Measurements from ENCODE around the gene SEC16B. TPM values are rescaled to one million over a fixed set of nuclear protein-coding genes. Genes with fewer than 3 reads are reported as not detected.

The SEC16B gene
- total RNA-seq, 4 donors from 2014 or later: 5.1 to 89.8 (median 15.2) TPM

- Histone ChIP-seq H3K4me3 (no peak overlapping the region), H3K36me3 (no peaks in the 10 kb centered on the region), H3K27me3 (no peaks in the 10 kb centered on the region), H3K27ac (peak overlapping the region in 1 of 4 donors; percentile 21), H3K9me3 (no peaks in the 10 kb centered on the region), H3K4me1 (peaks cover 0 to 12% (median 0%) of the 10 kb centered on the region in 4 donors)
- TF ChIP-seq EP300 (IDR thresholded peaks at IDR 0.05; ENCODE audit: low read depth) (no peak), CTCF (IDR thresholded peaks at IDR 0.05) (no peak), POLR2A (IDR thresholded peaks at IDR 0.05) (no peak), POLR2AphosphoS5 (IDR thresholded peaks at IDR 0.05) (no peak)
- DNase-seq: no peak
- intact Hi-C loops (cut with DNase I; ENCODE audit: low total_unique reads): no loop called here
- in situ Hi-C loops (cut with MboI; ENCODE audit: low pct_ligation_motif_present in 1 of 4, low pct_unique_long_range_greater_than_20kb in 1 of 4, low sequenced_read_pairs in 3 of 4): no loop called here
- WGBS, 2 donors (ENCODE audit: low coverage in 1 of 2): 48 to 57% methylated on average over 3 of the region's 3 CpGs
These were observed 13.8 kb upstream of the SEC16B start for GRCh38 chr1:177983482-177984135.

- in situ Hi-C loops (cut with MboI; ENCODE audit: low pct_ligation_motif_present in 1 of 4, low pct_unique_long_range_greater_than_20kb in 1 of 4, low sequenced_read_pairs in 3 of 4): no loop called here
- intact Hi-C loops (cut with DNase I; ENCODE audit: low total_unique reads): no loop called here
These were observed 13.2 kb upstream of the SEC16B start for GRCh38 chr1:177983077-177983476.

GRCh38 chr1:177981200-177981599 is 11.3 kb upstream of the SEC16B start:
- in situ Hi-C loops (cut with MboI; ENCODE audit: low pct_ligation_motif_present in 1 of 4, low pct_unique_long_range_greater_than_20kb in 1 of 4, low sequenced_read_pairs in 3 of 4): no loop called here
- TF ChIP-seq POLR2A (IDR thresholded peaks at IDR 0.05): no peak
- TF ChIP-seq EP300 (IDR thresholded peaks at IDR 0.05; ENCODE audit: low read depth): no peak
- no peak for TF ChIP-seq CTCF (IDR thresholded peaks at IDR 0.05)
- no peak for TF ChIP-seq POLR2AphosphoS5 (IDR thresholded peaks at IDR 0.05)
- no peaks in the 10 kb centered on the region for H3K36me3 ChIP-seq
- DNase-seq: no peak
- H3K4me3 ChIP-seq: no peak overlapping the region
- no peaks in the 10 kb centered on the region for H3K27me3 ChIP-seq
- H3K9me3 ChIP-seq: no peaks in the 10 kb centered on the region
- H3K27ac ChIP-seq: no peak overlapping the region
- peaks cover 0 to 12% (median 0%) of the 10 kb centered on the region in 4 donors for H3K4me1 ChIP-seq
- intact Hi-C loops (cut with DNase I; ENCODE audit: low total_unique reads): no loop called here
- WGBS, 2 donors (ENCODE audit: low coverage in 1 of 2): 78 to 82% methylated on average over 1 of the region's 1 CpG

More at GRCh38 chr1:177983077-177983476, 13.2 kb upstream of the SEC16B start:
- no peaks in the 10 kb centered on the region for H3K9me3 ChIP-seq
- H3K36me3 ChIP-seq: no peaks in the 10 kb centered on the region
- WGBS, 2 donors (ENCODE audit: low coverage in 1 of 2): 86 to 93% methylated on average over 3 to 5 of the region's 5 CpGs
- TF ChIP-seq POLR2AphosphoS5 (IDR thresholded peaks at IDR 0.05) (no peak), EP300 (IDR thresholded peaks at IDR 0.05; ENCODE audit: low read depth) (no peak), CTCF (IDR thresholded peaks at IDR 0.05) (no peak), POLR2A (IDR thresholded peaks at IDR 0.05) (no peak)
- no peaks in the 10 kb centered on the region for H3K27me3 ChIP-seq
- H3K4me1 ChIP-seq: peaks cover 0 to 12% (median 0%) of the 10 kb centered on the region in 4 donors
- no peak overlapping the region for H3K4me3 ChIP-seq
- DNase-seq: no peak
- H3K27ac ChIP-seq: no peak overlapping the region

GRCh38 chr1:177979272-177979671 is 9.4 kb upstream of the SEC16B start:
- intact Hi-C loops (cut with DNase I; ENCODE audit: low total_unique reads) (loop anchor here (2.0 kb wide), 1 partner anchor 48 kb away; no protein-coding TSS in a partner anchor), in situ Hi-C loops (cut with MboI; ENCODE audit: low pct_ligation_motif_present in 1 of 4, low pct_unique_long_range_greater_than_20kb in 1 of 4, low sequenced_read_pairs in 3 of 4) (no loop called here)
- no peak for TF ChIP-seq CTCF (IDR thresholded peaks at IDR 0.05)
- no peak for TF ChIP-seq POLR2A (IDR thresholded peaks at IDR 0.05)
- TF ChIP-seq POLR2AphosphoS5 (IDR thresholded peaks at IDR 0.05): no peak
- TF ChIP-seq EP300 (IDR thresholded peaks at IDR 0.05; ENCODE audit: low read depth): no peak
- H3K27me3 ChIP-seq: no peaks in the 10 kb centered on the region
- H3K4me3 ChIP-seq: no peak overlapping the region
- no peak overlapping the region for H3K27ac ChIP-seq
- no peak for DNase-seq
- peaks cover 0 to 12% (median 0%) of the 10 kb centered on the region in 4 donors for H3K4me1 ChIP-seq
- H3K36me3 ChIP-seq: no peaks in the 10 kb centered on the region
- 94 to 100% methylated on average over 1 of the region's 1 CpG for WGBS, 2 donors (ENCODE audit: low coverage in 1 of 2)
- H3K9me3 ChIP-seq: no peaks in the 10 kb centered on the region
